ENCODE data around the gene TMEM200A.

DNA sequence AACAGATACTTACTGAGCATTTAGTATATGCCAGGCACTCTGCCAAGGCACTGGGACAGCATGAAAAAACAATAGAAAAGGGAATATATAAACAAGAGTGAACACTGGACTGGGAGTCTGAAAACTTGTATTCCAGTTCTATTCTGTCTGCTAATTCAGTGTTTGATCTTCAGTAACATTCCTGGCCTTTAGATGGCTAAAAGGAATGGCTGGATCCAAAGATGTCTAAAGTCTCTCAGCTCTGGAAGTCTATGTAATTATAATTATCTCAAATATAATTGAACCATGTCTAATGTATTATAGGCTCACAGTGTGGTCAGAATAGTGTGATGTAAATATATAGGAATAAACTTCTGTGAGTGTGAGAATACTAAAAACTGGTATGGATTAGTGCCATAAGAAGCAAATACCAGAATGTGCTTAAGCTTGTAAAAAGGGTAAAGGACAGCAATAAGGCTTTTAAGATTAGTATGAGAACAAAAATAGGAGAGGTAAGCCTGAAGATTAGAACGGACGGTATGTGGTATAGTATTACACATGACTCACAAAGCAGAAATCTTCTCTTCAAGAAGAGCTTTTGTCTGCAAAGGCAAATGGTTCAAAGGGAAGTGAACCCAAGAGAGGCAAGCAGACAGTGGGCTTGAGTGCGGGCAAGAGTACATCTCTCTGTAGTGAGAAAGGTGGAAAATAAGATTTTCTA, 68.5 kb downstream of the TMEM200A start:
- TF ChIP-seq CTCF (IDR thresholded peaks at IDR 0.05) (no peak), POLR2AphosphoS5 (IDR thresholded peaks at IDR 0.05; ENCODE audit: low read depth, low read length) (no peak)

Data from Panc1 (cell line).